CD14-positive monocyte (primary cell): ENCODE results near the gene GABRD. TPM values are rescaled to one million over a fixed set of nuclear protein-coding genes. Genes with fewer than 3 reads are reported as not detected.

Experiments used
- DNase-seq, 3 donors: peaks; one replicate each; pipeline ENCODE4 v3.0.0-alpha.2; 2011 to 2022
- H2AFZ ChIP-seq: 2 replicates; pipeline ENCODE4 v1.6.0; 2012; ENCODE audit warnings: mild to moderate bottlenecking, low read depth, low read length, inconsistent platforms; ENCODE audit not compliant: insufficient read depth, poor library complexity, severe bottlenecking
- H3K27ac ChIP-seq, 2 donors: 1 replicate in 1 of 2; 2 replicates in 1 of 2; pipeline ENCODE4 v1.5.1; 2012 to 2013; ENCODE audit warnings: low read length in 2 of 2, control low read depth in 1 of 2, inconsistent platforms in 1 of 2, low read depth in 1 of 2, mild to moderate bottlenecking in 1 of 2
- H3K27me3 ChIP-seq, 2 donors: one replicate each; pipeline versions ENCODE4 v1.6.0 to v1.6.1; 2011 to 2013; ENCODE audit warnings: low read length in 2 of 2; ENCODE audit not compliant: control insufficient read depth in 2 of 2, insufficient read depth in 2 of 2
- H3K36me3 ChIP-seq, 2 donors: replicated peaks in 1 of 2; 1 replicate in 1 of 2; 2 replicates in 1 of 2; pipeline versions ENCODE4 v1.5.1 to v1.6.1; 2012 to 2013; ENCODE audit warnings: low read length in 2 of 2, control low read depth in 1 of 2, inconsistent platforms in 1 of 2, mild to moderate bottlenecking in 1 of 2; ENCODE audit not compliant: insufficient read depth in 2 of 2, control insufficient read depth in 1 of 2
- H3K4me1 ChIP-seq, 2 donors: 1 replicate in 1 of 2; 2 replicates in 1 of 2; pipeline versions ENCODE4 v1.5.1 to v1.6.1; 2012 to 2013; ENCODE audit warnings: low read length in 2 of 2, control low read depth in 1 of 2, inconsistent platforms in 1 of 2, mild to moderate bottlenecking in 1 of 2, moderate library complexity in 1 of 2; ENCODE audit not compliant: insufficient read depth in 2 of 2, control insufficient read depth in 1 of 2
- H3K4me2 ChIP-seq: replicated peaks from 2 replicates; pipeline ENCODE3; 2012; ENCODE audit warnings: low read length, moderate library complexity, mild to moderate bottlenecking; ENCODE audit not compliant: poor library complexity, severe bottlenecking; ENCODE audit errors: extremely low read depth
- H3K4me3 ChIP-seq, 3 experiments: fragments of 200-600 bp in 1 of 3; sonication (generic) in 1 of 3; replicated peaks in 1 of 3; 1 replicate in 2 of 3; 2 replicates in 1 of 3; pipeline ENCODE4 v1.5.1; 2011 to 2013; ENCODE audit warnings: low read length in 3 of 3, mild to moderate bottlenecking in 3 of 3, control low read depth in 2 of 3, low read depth in 2 of 3, inconsistent platforms in 1 of 3, moderate library complexity in 1 of 3
- H3K79me2 ChIP-seq: 2 replicates; pipeline ENCODE4 v1.6.0; 2012; ENCODE audit warnings: mild to moderate bottlenecking, control low read depth, inconsistent platforms, low read length, moderate library complexity; ENCODE audit not compliant: insufficient read depth
- H3K9ac ChIP-seq: 2 replicates; pipeline ENCODE4 v1.6.0; 2017; ENCODE audit warnings: low read length, mild to moderate bottlenecking; ENCODE audit not compliant: insufficient read depth, poor library complexity, severe bottlenecking
- H3K9me3 ChIP-seq, 2 donors: replicated peaks in 1 of 2; 1 replicate in 1 of 2; 2 replicates in 1 of 2; pipeline versions ENCODE4 v1.5.1 to v1.6.1; 2012 to 2013; ENCODE audit warnings: low read length in 2 of 2, control low read depth in 1 of 2; ENCODE audit not compliant: control insufficient read depth in 1 of 2, insufficient read depth in 1 of 2
- H4K20me1 ChIP-seq: 2 replicates; pipeline ENCODE4 v1.6.0; 2012; ENCODE audit warnings: mild to moderate bottlenecking, low read length, control low read depth, moderate library complexity; ENCODE audit not compliant: insufficient read depth
- H3K27ac Mint-ChIP-seq, 7 donors: one replicate each; pipeline ENCODE4 v1.8.0; 2020; ENCODE audit warnings: mild to moderate bottlenecking in 7 of 7, mixed read lengths in 7 of 7, moderate library complexity in 6 of 7, inconsistent platforms in 2 of 7
- H3K27me3 Mint-ChIP-seq, 3 donors: one replicate each; pipeline ENCODE4 v1.8.0; 2021 to 2022; ENCODE audit warnings: low read depth in 3 of 3, mild to moderate bottlenecking in 3 of 3, mixed read lengths in 3 of 3, moderate library complexity in 3 of 3, inconsistent platforms in 1 of 3
- H3K36me3 Mint-ChIP-seq, 2 donors: one replicate each; pipeline ENCODE4 v1.8.0; 2020; ENCODE audit warnings: mixed read lengths in 2 of 2, inconsistent platforms in 1 of 2, mild to moderate bottlenecking in 1 of 2
- H3K4me1 Mint-ChIP-seq: one replicate; pipeline ENCODE4 v1.8.0; 2020; ENCODE audit warnings: mild to moderate bottlenecking, mixed read lengths
- H3K4me3 Mint-ChIP-seq, 2 donors: one replicate each; pipeline ENCODE4 v1.8.0; 2020; ENCODE audit warnings: mild to moderate bottlenecking in 2 of 2, mixed read lengths in 2 of 2, moderate library complexity in 1 of 2
- H3K9me3 Mint-ChIP-seq, 7 donors: one replicate each; pipeline ENCODE4 v1.8.0; 2020 to 2022; ENCODE audit warnings: mixed read lengths in 7 of 7, mild to moderate bottlenecking in 6 of 7, moderate library complexity in 6 of 7, inconsistent platforms in 2 of 7
- WGBS: methylation state at CpG from one replicate; pipeline ENCODE4 v1.1.5; 2013; ENCODE audit warnings: missing lambda C conversion rate; ENCODE audit not compliant: insufficient coverage; 5-methylcytosine and 5-hydroxymethylcytosine counted together
- intact Hi-C, 2 donors: fragments of 100-400 bp; cut with micrococcal nuclease; formaldehyde crosslinking; loops; one replicate each; pipeline versions ENCODE4 v1.15.0 to v1.15.1; 2023
- polyA plus RNA-seq, 3 donors: library from polyadenylated mRNA; depleted of rRNA in 1 of 3; unstranded in 2 of 3; stranded (reverse) in 1 of 3; fragments of 300-500 nt in 2 of 3; fragments of >200 nt in 1 of 3; fragmentation: Illumina TruSeq in 2 of 3; gene quantifications; 1 replicate in 2 of 3; 2 replicates in 1 of 3; pipeline ENCODE4 v1.2.3, GENCODE V29; 2012 to 2021
- TF ChIP-seq, protein P1 (sequence below): fragments of 200-600 bp; IDR thresholded peaks from one replicate; pipeline ENCODE4 v1.8.0; 2022; ENCODE audit warnings: antibody characterized with exemption, mild to moderate bottlenecking

Gene GABRD
- polyA plus RNA-seq, 3 donors = not detected

DNA sequence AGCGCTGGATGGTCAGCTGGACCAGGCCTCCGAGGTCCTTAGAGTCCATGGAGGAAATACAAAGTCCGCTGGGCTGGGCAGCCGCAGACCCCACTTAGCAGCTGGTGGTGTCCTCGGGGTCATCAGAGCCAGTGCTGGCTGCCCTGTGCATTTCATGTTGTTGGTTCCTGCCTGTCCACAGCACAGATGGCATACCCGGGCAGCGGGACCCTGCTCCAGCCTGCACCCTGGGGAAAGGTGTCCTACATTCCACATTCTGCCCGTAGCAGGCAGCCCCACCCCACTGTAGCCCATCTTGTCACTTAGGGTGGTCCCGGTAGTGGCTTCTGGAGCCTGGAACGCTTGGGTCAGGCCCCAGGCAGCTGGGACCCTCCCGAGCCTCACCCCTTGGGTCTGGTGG, 50.9 kb downstream of the GABRD start:
- Histone ChIP-seq H4K20me1 (no peaks in the 10 kb centered on the region), H3K4me3 (no peak overlapping the region), H3K27me3 (no peaks in the 10 kb centered on the region), H3K79me2 (no peaks in the 10 kb centered on the region), H3K4me2 (no peak overlapping the region), H2AFZ (no peak overlapping the region), H3K9ac (no peak overlapping the region), H3K27ac (no peak overlapping the region), H3K9me3 (no peaks in the 10 kb centered on the region), H3K4me1 (no peaks in the 10 kb centered on the region), H3K36me3 (no peaks in the 10 kb centered on the region)
- DNase-seq = no peak
- WGBS = 98% methylated on average over 9 of the region's 11 CpGs
- intact Hi-C loops = no loop called here
- H3K4me1 Mint-ChIP-seq = no peaks in the 10 kb centered on the region
- peaks cover 0 to under 1% (median 0%) of the 10 kb centered on the region in 3 donors for H3K27me3 Mint-ChIP-seq
- H3K9me3 Mint-ChIP-seq = peaks cover 0 to 9% (median 5%) of the 10 kb centered on the region in 7 donors
- TF ChIP-seq, protein P1, sequence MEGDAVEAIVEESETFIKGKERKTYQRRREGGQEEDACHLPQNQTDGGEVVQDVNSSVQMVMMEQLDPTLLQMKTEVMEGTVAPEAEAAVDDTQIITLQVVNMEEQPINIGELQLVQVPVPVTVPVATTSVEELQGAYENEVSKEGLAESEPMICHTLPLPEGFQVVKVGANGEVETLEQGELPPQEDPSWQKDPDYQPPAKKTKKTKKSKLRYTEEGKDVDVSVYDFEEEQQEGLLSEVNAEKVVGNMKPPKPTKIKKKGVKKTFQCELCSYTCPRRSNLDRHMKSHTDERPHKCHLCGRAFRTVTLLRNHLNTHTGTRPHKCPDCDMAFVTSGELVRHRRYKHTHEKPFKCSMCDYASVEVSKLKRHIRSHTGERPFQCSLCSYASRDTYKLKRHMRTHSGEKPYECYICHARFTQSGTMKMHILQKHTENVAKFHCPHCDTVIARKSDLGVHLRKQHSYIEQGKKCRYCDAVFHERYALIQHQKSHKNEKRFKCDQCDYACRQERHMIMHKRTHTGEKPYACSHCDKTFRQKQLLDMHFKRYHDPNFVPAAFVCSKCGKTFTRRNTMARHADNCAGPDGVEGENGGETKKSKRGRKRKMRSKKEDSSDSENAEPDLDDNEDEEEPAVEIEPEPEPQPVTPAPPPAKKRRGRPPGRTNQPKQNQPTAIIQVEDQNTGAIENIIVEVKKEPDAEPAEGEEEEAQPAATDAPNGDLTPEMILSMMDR = no peak
- H3K4me3 Mint-ChIP-seq = no peak overlapping the region
- H3K36me3 Mint-ChIP-seq = no peaks in the 10 kb centered on the region
- no peak overlapping the region for H3K27ac Mint-ChIP-seq

DNA sequence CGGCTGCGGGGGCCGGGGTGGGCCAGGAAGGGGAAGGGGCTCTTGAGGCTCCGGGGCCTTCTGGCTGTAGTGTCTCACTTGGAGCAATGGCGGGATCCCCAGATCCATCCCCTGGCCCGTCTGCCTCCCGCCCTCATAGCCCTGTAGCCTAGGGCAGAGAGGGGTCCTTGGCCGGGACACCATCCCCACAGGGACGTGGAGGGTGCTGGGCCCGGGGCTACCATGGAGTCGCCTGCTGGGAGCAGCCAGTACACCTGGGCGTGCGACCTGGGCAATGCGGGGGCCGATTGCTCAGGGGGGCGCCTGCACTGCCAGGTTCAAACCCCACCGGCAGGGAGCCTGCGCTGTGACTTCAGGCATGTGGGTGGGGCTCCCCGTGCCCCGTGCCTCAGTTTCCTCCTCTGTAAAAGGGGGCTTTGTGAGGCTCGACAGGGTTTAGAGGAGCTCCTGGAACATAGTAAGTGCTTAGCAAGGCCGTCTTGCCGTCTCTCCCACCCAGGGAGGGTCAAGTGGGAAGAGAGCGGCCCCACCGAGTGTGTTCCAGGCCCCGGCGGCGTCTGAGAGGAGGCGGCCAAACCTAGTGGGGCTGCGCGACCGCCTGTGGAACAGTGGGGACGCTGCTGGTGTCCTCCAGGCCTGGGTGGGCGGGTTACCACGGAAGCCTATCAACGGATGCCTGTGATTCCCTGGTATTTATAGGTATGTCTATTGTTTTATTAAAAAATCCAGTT, 51.8 kb downstream of the GABRD start:
- Mint-ChIP-seq H3K27me3 (peaks cover 0 to 5% (median 0%) of the 10 kb centered on the region in 3 donors), H3K4me3 (no peak overlapping the region), H3K9me3 (peaks cover 0 to 5% (median 2%) of the 10 kb centered on the region in 7 donors), H3K4me1 (no peaks in the 10 kb centered on the region), H3K36me3 (no peaks in the 10 kb centered on the region), H3K27ac (no peak overlapping the region)
- Histone ChIP-seq H3K36me3 (no peaks in the 10 kb centered on the region), H3K4me1 (no peaks in the 10 kb centered on the region), H3K27me3 (no peaks in the 10 kb centered on the region), H4K20me1 (no peaks in the 10 kb centered on the region), H3K9ac (no peak overlapping the region), H2AFZ (no peak overlapping the region), H3K79me2 (no peaks in the 10 kb centered on the region), H3K9me3 (no peaks in the 10 kb centered on the region), H3K27ac (no peak overlapping the region), H3K4me2 (no peak overlapping the region), H3K4me3 (no peak overlapping the region)
- intact Hi-C loops = no loop called here
- 97% methylated on average over 22 of the region's 36 CpGs for WGBS
- TF ChIP-seq, protein P1 = no peak
- no peak for DNase-seq
